HG02840 (cell line): ENCODE results near the gene SLIT3.

Experiments
- ATAC-seq: cut with Tn5 transposase; IDR thresholded peaks from one replicate; pipeline ENCODE4 v1.9.1; 2021; ENCODE audit warnings: mild to moderate bottlenecking, moderate library complexity, moderate number of reproducible peaks; ENCODE audit not compliant: unreplicated experiment, low FRiP score

Gene SLIT3

DNA sequence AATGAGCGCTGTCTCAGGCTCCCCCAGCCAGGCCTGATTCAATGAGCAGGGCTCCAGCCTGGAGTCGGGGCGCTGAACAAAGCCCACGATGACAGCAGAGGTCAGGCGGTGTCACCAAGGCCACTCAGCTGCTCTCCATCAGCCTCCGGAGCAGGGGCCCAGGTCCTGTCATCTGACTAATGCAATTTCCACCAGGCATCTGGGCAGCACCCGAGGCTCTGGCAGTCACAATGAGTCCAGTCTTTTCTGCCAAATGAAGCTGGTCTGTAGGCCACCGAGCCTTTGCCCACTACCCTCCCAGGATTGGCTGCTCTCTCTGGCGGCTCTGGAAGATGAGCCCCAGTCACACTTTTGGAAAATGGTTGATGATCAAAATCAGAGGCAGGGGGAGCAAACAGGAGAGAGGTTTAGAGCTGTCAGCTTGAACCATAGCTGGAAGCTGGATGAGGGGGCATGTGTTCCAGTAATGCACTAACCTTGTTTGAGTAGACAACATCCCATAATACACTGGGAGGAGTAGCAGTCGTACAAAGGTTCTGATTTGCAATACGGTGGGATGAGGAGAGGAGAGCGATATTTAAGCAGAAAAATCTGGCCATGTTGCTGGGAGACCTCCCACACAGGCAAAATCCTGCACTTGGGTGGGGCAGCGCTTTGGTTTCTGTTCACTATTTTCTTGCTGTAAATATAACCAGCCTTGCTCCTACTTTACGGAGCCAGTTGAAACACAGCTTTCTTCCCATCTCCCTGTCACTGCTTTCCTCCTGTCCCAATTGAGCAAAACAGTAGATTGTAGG, 415.4 kb downstream of the SLIT3 start:
- no peak for ATAC-seq

GRCh38 chr5:168883991-168884390, 416.9 kb downstream of the SLIT3 start:
- no peak for ATAC-seq

GRCh38 chr5:168883281-168883741, 417.6 kb downstream of the SLIT3 start:
- ATAC-seq: no peak

DNA sequence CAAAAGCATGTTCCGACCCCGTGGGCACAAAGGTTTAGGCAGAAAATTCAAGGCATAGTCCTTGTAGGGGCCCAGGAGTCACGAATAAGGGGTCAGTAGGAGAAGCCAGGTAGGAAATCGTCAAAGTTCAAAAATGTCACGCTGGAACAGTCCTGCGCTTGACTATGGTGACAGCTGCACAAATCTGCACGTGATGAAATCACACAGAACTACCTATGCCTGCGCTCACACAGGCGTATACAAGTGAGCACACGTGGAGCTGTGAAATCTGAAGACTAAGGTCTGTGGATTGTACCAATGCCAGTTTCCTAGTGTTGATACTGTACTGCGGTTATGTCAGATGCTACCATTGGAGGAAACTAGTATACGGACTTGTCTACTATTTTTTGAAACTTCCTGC, 418.7 kb downstream of the SLIT3 start:
- no peak for ATAC-seq

- no peak for ATAC-seq
Measured at GRCh38 chr5:168881427-168882149, 419.4 kb downstream of the SLIT3 start.

GRCh38 chr5:168879929-168880328, 421.0 kb downstream of the SLIT3 start:
- peak; percentile 86 for ATAC-seq

DNA sequence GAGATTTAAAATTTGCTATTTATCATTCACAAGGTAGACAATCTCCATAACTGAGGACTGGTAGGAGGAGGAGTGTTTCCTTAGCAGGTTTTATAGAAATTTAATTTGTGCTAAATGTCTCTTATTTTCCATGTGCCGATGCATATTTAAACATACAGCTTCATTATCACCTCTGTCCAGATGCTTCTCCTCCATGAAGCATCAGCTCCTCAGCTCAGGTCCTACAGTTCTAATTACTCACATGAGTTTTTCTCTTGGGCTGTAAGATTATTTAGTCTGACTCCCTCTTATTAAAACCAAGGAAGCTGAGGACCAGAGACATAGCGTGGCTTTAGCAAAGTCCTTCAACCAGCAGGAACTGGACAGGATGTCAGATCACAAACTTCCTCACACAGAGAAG, 421.6 kb downstream of the SLIT3 start:
- no peak for ATAC-seq

- no peak for ATAC-seq
Measured at GRCh38 chr5:168878135-168878745, 422.7 kb downstream of the SLIT3 start.

GRCh38 chr5:168877132-168877892, 423.6 kb downstream of the SLIT3 start:
- no peak for ATAC-seq

DNA sequence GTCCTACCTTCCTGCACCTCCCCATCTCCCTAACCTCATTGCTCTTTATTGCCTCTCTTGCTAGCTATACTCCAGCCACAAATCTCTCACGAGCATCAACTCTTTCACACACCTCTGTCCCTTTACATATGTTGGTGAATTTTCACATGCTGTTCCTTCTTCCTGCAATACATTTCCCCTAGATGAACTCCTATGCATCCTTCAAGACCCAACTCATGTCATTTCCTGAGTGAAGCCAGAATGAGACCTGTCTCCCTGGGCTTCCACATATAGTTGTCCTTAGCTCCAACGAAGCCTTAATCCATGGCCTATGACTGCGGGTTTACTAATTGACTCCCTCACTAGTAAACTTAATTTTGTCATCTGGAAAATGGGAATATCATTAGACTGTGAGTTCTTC, 424.5 kb downstream of the SLIT3 start:
- no peak for ATAC-seq

- no peak for ATAC-seq
Measured at GRCh38 chr5:168875832-168876231, 425.1 kb downstream of the SLIT3 start.

GRCh38 chr5:168874713-168875380, 426.1 kb downstream of the SLIT3 start:
- no peak for ATAC-seq

DNA sequence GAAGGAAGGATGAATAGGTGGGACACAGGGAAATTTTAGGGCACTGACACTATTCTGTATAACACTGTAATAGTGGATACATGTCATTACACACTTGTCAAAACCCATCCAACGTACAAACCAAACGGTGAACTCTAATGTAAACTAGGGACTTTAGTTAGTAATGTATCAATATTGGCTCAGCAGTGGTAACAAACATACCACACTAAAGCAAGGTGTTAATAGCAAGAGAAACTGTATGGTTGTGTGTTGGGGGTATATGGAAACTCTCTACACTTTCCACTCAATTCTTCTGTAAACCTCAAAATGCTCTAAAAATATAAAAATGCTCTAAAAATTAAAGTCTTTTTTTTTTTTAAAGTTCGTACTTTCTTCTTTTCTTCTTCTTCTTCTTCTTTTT, 428.7 kb downstream of the SLIT3 start:
- no peak for ATAC-seq

DNA sequence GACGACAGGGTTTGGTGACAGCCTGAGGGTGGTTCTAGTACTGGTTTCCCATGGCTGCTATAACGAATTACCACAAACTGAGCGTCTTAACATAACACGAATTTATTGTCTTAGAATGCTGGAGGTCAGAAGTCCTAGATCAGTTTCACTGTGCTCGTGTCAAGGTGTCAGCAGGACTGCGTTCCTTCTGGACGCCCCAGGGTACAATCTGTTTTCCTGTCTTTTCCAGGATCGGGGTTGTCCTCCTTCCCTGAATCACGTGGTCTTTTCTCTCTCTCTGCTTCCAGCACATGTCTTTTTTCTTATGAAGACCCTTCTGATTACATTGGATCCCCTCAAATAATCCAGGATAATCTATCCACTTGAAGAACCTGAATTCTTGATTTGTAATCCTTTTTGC, 430.0 kb downstream of the SLIT3 start:
- ATAC-seq: no peak

- ATAC-seq: no peak
Measured at GRCh38 chr5:168869615-168870227, 431.2 kb downstream of the SLIT3 start.

DNA sequence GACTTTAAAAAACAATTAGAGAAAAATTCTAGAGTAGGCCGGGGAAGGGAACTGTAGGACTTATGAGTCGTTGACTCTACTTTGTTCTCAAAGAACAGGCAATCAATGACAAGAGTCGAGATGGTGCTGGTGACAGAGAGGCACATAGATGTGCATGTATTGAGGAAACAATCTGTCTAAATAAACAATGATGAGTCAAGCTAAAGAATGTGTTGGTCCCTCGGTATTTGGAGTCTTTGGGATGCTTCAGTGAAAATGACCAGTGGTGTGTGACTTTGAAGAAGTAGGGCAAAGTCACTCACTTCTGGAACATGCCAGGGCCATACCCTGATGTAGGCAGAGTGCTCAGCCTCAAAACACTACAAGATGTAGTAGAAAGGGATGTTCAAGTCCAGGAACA, 433.7 kb downstream of the SLIT3 start:
- no peak for ATAC-seq

- ATAC-seq: no peak
Measured at GRCh38 chr5:168865968-168866367, 435.0 kb downstream of the SLIT3 start.

GRCh38 chr5:168863021-168863420, 437.9 kb downstream of the SLIT3 start:
- ATAC-seq: no peak

- no peak for ATAC-seq
Measured at GRCh38 chr5:168860503-168860902, 440.4 kb downstream of the SLIT3 start.

DNA sequence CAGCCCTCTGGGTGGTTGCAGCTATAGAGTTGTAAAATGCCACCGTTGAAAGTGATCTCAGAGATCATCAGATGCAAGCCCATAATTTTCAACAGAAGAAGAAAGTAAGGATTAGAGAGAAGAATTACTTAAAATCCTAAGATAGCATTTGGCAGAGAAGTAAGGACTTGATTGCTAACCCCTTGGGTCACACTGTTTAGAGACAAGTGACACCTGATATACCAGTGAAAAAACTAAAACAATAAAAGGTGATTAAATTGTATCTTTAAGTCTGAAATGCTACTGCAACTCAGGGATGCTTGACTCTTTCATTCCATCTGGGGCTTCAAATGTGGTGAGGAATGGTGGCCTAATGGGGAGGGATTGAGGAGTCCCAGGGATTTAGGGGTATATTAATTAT, 440.9 kb downstream of the SLIT3 start:
- no peak for ATAC-seq
